ENCODE data around the gene SAA1. TPM values are rescaled to one million over a fixed set of nuclear protein-coding genes. Genes with fewer than 3 reads are reported as not detected.
"Not testable (repeated sequence)": the region's sequence is repeated elsewhere in the genome, so short reads cannot be mapped to it uniquely, and the experiment has no call there.

Gene SAA1
- polyA plus RNA-seq, 1 donor (not counting 4 experiments of a cell fraction or from before 2014, with no cell fraction given), result 27.5 TPM

DNA sequence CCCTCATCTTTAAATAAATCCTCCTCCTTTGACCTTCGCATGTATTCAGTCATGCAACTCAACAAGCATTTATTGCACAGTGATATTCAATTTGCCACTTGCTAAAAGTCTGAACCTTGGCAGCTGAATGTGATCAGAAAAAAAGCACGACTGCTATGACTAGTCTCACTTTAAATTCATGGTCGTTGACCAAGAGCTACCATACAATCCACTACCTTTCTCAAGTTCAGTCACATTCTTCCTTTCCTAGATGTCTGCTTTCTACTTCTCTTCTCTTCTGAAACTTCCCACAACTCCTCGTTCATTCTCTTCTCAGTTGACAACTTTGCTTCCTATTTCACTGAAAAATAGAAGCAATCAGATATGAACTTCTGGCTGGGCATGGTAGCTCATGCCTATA, 2.0 kb upstream of the SAA1 start:
- dilution Hi-C loops (cut with MboI; ENCODE audit: extremely low pct_ligation_motif_present, low sequenced_read_pairs), result no loop called here
- Histone ChIP-seq H3K4me1 (ENCODE audit: control insufficient read depth, extremely low read depth, insufficient read depth, low read length) (peaks cover 5% of the 10 kb centered on the region), H3K9me1 (ENCODE audit: control insufficient read depth, extremely low read depth, insufficient read depth, low read length) (no peaks in the 10 kb centered on the region), H3K27ac (ENCODE audit: control insufficient read depth, insufficient read depth, low read length) (no peak overlapping the region), H3K4me2 (ENCODE audit: control insufficient read depth, extremely low read depth, insufficient read depth, low read depth, low read length) (no peak overlapping the region), H3K79me2 (ENCODE audit: control insufficient read depth, insufficient read depth, low read length) (no peaks in the 10 kb centered on the region), H3K4me3 (ENCODE audit: control insufficient read depth in 2 of 3, extremely low read depth in 1 of 3, insufficient read depth in 2 of 3, low read depth in 1 of 3, low read length in 3 of 3) (no peak overlapping the region), H3K9ac (ENCODE audit: control insufficient read depth, extremely low read depth, insufficient read depth, low read length) (no peak overlapping the region), H3K9me3 (ENCODE audit: control insufficient read depth, low read depth, low read length) (no peaks in the 10 kb centered on the region), H4K20me1 (ENCODE audit: control insufficient read depth, extremely low read depth, insufficient read depth, low read length) (no peaks in the 10 kb centered on the region), H3K27me3 (ENCODE audit: control insufficient read depth, extremely low read depth, insufficient read depth, low read length) (no peaks in the 10 kb centered on the region), H2AFZ (ENCODE audit: control insufficient read depth, low read length) (no peak overlapping the region), H3K36me3 (ENCODE audit: control insufficient read depth in 2 of 2, extremely low read depth in 1 of 2, insufficient read depth in 2 of 2, low read length in 2 of 2) (no peaks in the 10 kb centered on the region)
- DNase-seq (ENCODE audit: low read depth, low spot score), result no peak
- TF ChIP-seq EZH2 (IDR thresholded peaks at IDR 0.05; ENCODE audit: low read length), result no peak
- TF ChIP-seq, protein P1, sequence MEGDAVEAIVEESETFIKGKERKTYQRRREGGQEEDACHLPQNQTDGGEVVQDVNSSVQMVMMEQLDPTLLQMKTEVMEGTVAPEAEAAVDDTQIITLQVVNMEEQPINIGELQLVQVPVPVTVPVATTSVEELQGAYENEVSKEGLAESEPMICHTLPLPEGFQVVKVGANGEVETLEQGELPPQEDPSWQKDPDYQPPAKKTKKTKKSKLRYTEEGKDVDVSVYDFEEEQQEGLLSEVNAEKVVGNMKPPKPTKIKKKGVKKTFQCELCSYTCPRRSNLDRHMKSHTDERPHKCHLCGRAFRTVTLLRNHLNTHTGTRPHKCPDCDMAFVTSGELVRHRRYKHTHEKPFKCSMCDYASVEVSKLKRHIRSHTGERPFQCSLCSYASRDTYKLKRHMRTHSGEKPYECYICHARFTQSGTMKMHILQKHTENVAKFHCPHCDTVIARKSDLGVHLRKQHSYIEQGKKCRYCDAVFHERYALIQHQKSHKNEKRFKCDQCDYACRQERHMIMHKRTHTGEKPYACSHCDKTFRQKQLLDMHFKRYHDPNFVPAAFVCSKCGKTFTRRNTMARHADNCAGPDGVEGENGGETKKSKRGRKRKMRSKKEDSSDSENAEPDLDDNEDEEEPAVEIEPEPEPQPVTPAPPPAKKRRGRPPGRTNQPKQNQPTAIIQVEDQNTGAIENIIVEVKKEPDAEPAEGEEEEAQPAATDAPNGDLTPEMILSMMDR (optimal IDR thresholded peaks at IDR 0.05 in 1 of 3, IDR thresholded peaks at IDR 0.05 in 1 of 3, conservative IDR thresholded peaks at IDR 0.05 in 1 of 3; ENCODE audit: extremely low read depth in 1 of 3, insufficient read depth in 2 of 3, low read length in 3 of 3), result no peak
- no peak for FAIRE-seq

DNA sequence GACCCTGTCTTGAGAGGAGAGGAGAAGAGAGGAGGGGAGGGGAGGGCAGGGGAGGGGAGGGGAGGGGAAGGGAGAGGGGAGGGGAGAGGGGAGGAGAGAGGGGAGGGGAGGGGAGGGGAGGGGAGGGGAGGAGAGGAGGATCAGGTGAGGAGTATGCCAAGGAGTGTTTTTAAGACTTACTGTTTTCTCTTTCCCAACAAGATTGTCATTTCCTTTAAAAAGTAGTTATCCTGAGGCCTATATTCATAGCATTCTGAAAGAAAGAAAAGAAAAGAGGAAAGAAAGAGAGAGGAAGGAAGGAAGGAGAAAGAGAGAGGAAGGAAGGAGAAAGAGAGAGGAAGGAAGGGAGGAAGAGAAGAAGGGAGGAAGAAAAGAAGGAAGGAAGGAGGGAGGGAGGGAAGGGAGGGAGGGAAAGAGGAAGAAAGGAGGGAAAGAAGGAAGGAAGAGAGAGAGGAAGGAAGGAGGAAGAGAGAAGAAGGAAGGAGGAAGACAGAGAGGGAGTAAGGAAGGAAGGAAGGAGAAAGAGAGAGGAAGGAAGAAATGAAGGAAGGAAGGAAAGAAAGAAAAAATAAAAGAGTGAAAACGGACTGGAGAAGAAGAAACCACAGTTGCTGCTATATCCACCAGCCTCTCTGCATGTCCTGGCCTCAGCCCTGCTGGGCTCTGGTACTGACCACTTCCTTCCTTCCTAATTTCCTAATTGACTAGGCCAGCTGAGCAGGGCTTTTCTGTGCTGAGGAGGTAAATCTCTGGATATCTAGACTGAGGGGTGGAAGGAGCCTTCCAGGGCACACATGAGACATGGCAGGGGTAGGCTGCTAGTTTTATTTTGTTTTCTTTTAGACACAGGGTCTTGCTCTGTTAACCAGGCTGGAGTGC, 1.1 kb upstream of the SAA1 start:
- FAIRE-seq, result no peak
- no peak for TF ChIP-seq EZH2 (IDR thresholded peaks at IDR 0.05; ENCODE audit: low read length)
- TF ChIP-seq, protein P1 (optimal IDR thresholded peaks at IDR 0.05 in 1 of 3, IDR thresholded peaks at IDR 0.05 in 1 of 3, conservative IDR thresholded peaks at IDR 0.05 in 1 of 3; ENCODE audit: extremely low read depth in 1 of 3, insufficient read depth in 2 of 3, low read length in 3 of 3), result no peak
- Histone ChIP-seq H3K27ac (ENCODE audit: control insufficient read depth, insufficient read depth, low read length) (no peak overlapping the region), H3K9ac (ENCODE audit: control insufficient read depth, extremely low read depth, insufficient read depth, low read length) (no peak overlapping the region), H3K27me3 (ENCODE audit: control insufficient read depth, extremely low read depth, insufficient read depth, low read length) (no peaks in the 10 kb centered on the region), H3K36me3 (ENCODE audit: control insufficient read depth in 2 of 2, extremely low read depth in 1 of 2, insufficient read depth in 2 of 2, low read length in 2 of 2) (no peaks in the 10 kb centered on the region), H3K9me1 (ENCODE audit: control insufficient read depth, extremely low read depth, insufficient read depth, low read length) (no peaks in the 10 kb centered on the region), H3K9me3 (ENCODE audit: control insufficient read depth, low read depth, low read length) (no peaks in the 10 kb centered on the region), H4K20me1 (ENCODE audit: control insufficient read depth, extremely low read depth, insufficient read depth, low read length) (no peaks in the 10 kb centered on the region), H3K4me2 (ENCODE audit: control insufficient read depth, extremely low read depth, insufficient read depth, low read depth, low read length) (no peak overlapping the region), H3K4me1 (ENCODE audit: control insufficient read depth, extremely low read depth, insufficient read depth, low read length) (peaks cover 5% of the 10 kb centered on the region), H2AFZ (ENCODE audit: control insufficient read depth, low read length) (no peak overlapping the region), H3K4me3 (ENCODE audit: control insufficient read depth in 2 of 3, extremely low read depth in 1 of 3, insufficient read depth in 2 of 3, low read depth in 1 of 3, low read length in 3 of 3) (no peak overlapping the region), H3K79me2 (ENCODE audit: control insufficient read depth, insufficient read depth, low read length) (no peaks in the 10 kb centered on the region)
- no peak for DNase-seq (ENCODE audit: low read depth, low spot score)
- dilution Hi-C loops (cut with MboI; ENCODE audit: extremely low pct_ligation_motif_present, low sequenced_read_pairs), result no loop called here

DNA sequence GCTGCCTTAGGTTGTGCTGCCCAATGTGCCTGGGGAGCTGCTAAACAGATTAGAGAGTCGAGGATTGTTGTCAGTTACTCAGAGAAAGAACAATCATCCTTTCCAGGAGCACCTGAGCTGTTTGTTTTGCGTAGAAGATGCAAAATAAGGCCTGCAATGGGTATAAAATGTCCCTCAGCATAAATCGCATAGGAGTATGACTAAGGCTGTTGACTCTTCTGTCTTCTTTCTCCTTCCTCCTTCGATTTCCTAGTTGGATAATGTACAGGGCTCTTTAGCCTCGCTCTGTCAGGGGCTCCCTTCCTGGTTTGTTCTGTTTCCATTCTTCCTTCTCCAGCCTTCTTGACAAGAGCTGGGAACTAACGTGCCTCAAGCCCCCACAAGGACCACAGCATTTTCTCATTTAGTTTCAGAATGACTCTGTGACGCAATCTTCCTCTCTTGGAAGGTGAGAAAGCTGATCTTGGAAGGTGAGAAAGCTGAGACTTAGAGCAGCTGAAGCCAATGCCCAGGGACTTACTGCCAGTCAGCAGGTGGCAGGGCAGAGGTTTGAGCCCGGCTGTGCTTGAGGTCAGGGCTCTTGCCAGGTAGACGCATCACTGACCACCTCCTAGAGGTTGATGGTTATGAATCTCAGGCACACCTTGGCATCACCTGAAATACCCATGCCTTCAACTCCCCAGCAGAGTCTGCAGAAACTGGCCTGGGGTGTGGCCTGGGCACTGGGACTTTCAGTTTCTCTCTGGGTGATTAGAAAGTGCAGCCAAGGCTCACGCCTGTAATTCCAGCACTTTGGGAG, 1.5 kb downstream of the SAA1 start:
- H3K27me3 ChIP-seq (ENCODE audit: control insufficient read depth, extremely low read depth, insufficient read depth, low read length); H4K20me1 ChIP-seq (ENCODE audit: control insufficient read depth, extremely low read depth, insufficient read depth, low read length): not testable (repeated sequence)

More for the DNA sequence above, 1.5 kb downstream of the SAA1 start:
- H3K4me2 ChIP-seq (ENCODE audit: control insufficient read depth, extremely low read depth, insufficient read depth, low read depth, low read length); H2AFZ ChIP-seq (ENCODE audit: control insufficient read depth, low read length); H3K4me1 ChIP-seq (ENCODE audit: control insufficient read depth, extremely low read depth, insufficient read depth, low read length); dilution Hi-C loops (cut with MboI; ENCODE audit: extremely low pct_ligation_motif_present, low sequenced_read_pairs); H3K9me1 ChIP-seq (ENCODE audit: control insufficient read depth, extremely low read depth, insufficient read depth, low read length); H3K79me2 ChIP-seq (ENCODE audit: control insufficient read depth, insufficient read depth, low read length); H3K4me3 ChIP-seq (ENCODE audit: control insufficient read depth in 2 of 3, extremely low read depth in 1 of 3, insufficient read depth in 2 of 3, low read depth in 1 of 3, low read length in 3 of 3); H3K9ac ChIP-seq (ENCODE audit: control insufficient read depth, extremely low read depth, insufficient read depth, low read length); H3K27ac ChIP-seq (ENCODE audit: control insufficient read depth, insufficient read depth, low read length); FAIRE-seq; H3K9me3 ChIP-seq (ENCODE audit: control insufficient read depth, low read depth, low read length); DNase-seq (ENCODE audit: low read depth, low spot score); H3K36me3 ChIP-seq (ENCODE audit: control insufficient read depth in 2 of 2, extremely low read depth in 1 of 2, insufficient read depth in 2 of 2, low read length in 2 of 2): not testable (repeated sequence)

All from keratinocyte (primary cell).